ENCODE data around the gene ATAD3B.
"Not testable (repeated sequence)": the region's sequence is repeated elsewhere in the genome, so short reads cannot be mapped to it uniquely, and the experiment has no call there.

The ATAD3B gene

GRCh38 chr1:1517973-1518620, 46.5 kb downstream of the ATAD3B start:
- TF ChIP-seq CTCF (IDR thresholded peaks at IDR 0.05; ENCODE audit: insufficient read depth, low read depth, low read length, missing control alignments): no peak
- DNase-seq (ENCODE audit: low read depth): no peak
- H3K4me3 ChIP-seq (ENCODE audit: low read length): no peak overlapping the region

GRCh38 chr1:1518621-1519007, 47.0 kb downstream of the ATAD3B start:
- not testable (repeated sequence) for DNase-seq (ENCODE audit: low read depth); H3K4me3 ChIP-seq (ENCODE audit: low read length)

DNA sequence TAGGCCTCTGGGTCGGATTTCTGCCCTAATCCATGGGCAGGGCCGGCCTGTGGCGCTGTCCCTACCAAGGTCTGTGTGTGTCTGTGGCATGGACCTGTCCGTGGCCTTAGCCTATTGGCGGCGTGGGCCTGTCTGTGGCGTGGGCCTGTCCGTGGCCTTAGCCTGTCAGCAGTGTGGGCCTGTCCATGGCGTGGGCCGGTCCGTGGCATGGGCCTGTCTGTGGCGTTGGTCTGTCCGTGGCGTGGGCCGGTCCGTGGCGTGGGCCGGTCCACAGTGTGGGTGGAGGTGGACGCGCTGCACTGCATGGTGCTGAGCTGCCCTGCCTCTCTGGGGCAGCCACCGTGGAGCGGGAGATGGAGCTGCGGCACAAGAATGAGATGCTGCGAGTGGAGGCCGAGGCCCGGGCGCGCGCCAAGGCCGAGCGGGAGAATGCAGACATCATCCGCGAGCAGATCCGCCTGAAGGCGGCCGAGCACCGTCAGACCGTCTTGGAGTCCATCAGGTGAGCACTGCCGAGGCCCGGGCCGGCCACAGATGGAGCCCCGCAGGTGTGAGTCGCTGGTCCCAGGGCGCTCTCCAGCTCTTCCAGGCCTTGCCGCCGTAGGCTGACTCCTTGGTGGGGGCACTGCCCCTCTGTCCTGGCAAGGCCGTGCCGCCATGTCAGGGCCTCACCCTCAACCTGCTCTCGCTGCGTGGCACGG, 48.4 kb downstream of the ATAD3B start:
- not testable (repeated sequence) for DNase-seq (ENCODE audit: low read depth); H3K4me3 ChIP-seq (ENCODE audit: low read length)

DNA sequence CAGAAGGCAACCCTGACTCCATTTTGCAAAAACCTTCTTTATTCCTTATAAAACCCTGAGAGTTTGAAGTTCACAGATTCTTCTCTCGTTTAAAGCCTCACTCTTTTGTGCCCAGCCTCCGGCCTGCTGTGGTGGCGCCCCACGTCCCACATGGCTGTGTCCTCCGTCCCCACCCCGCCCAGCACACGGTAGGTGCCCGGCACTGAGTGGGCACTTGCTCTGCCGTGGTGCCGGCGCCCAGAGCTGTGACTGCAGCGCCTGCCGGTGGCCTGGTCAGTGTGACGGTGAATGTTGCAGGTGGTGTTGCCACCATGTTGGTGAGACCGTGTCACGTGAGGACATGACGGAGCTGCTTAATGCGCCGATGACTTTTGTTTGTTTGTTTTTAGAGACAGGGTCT, 49.8 kb downstream of the ATAD3B start:
- no peak for DNase-seq (ENCODE audit: low read depth)
- no peak overlapping the region for H3K4me3 ChIP-seq (ENCODE audit: low read length)
- TF ChIP-seq CTCF (IDR thresholded peaks at IDR 0.05; ENCODE audit: insufficient read depth, low read depth, low read length, missing control alignments): no peak

GRCh38 chr1:1522536-1522935, 51.0 kb downstream of the ATAD3B start:
- not testable (repeated sequence) for DNase-seq (ENCODE audit: low read depth); H3K4me3 ChIP-seq (ENCODE audit: low read length)

- H3K4me3 ChIP-seq (ENCODE audit: low read length); DNase-seq (ENCODE audit: low read depth): not testable (repeated sequence)
These were observed 51.7 kb downstream of the ATAD3B start for GRCh38 chr1:1523226-1523625.

DNA sequence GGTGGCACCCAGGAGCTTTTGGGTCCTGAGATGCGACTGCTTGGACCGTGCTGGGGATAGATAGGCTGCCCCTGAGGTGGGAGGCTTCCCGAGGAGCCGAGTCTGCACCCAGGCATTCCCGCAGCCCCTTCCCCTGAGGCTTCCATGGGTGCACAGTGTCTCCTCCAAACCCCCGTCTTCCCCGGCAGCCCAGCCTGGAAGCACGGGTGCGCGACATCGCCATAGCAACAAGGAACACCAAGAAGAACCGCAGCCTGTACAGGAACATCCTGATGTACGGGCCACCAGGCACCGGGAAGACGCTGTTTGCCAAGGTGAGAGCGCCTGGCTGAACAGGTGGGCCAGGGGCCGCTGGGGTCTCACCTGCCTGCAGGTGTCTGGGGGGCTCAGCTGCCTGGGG, 52.1 kb downstream of the ATAD3B start:
- not testable (repeated sequence) for H3K4me3 ChIP-seq (ENCODE audit: low read length); DNase-seq (ENCODE audit: low read depth)

DNA sequence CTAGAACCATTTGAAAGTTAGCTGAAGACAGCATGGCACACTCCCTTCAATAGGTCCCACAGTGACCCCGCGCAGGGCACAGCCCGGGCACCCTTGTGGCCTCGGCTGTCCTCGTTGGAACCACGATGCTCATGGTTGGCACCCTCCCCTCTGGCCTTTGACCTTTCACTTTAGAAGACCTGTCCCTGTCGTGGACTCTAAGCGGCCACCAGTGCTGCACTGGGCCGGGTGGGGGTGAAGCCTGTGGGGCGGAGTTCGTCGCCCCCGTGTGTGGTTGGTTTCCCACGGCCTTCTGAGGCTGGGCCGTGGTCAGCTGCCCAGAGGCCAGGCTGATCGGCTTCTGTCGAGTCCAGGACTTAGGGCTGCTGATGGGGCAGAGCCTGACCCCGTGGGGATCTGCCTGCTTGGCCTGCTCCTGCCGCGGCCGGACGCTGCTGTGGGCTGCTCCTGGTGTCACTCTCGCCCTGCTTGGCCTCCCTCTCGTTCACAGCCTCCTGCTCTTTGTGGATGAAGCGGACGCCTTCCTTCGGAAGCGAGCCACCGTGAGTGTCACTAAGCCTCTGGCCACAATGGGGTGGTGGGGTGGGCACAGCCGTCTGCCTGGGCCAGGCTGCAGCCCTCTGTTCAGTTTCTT, 53.3 kb downstream of the ATAD3B start:
- not testable (repeated sequence) for DNase-seq (ENCODE audit: low read depth); H3K4me3 ChIP-seq (ENCODE audit: low read length)

- DNase-seq (ENCODE audit: low read depth); H3K4me3 ChIP-seq (ENCODE audit: low read length): not testable (repeated sequence)
These were observed 54.9 kb downstream of the ATAD3B start for GRCh38 chr1:1526476-1526875.

DNA sequence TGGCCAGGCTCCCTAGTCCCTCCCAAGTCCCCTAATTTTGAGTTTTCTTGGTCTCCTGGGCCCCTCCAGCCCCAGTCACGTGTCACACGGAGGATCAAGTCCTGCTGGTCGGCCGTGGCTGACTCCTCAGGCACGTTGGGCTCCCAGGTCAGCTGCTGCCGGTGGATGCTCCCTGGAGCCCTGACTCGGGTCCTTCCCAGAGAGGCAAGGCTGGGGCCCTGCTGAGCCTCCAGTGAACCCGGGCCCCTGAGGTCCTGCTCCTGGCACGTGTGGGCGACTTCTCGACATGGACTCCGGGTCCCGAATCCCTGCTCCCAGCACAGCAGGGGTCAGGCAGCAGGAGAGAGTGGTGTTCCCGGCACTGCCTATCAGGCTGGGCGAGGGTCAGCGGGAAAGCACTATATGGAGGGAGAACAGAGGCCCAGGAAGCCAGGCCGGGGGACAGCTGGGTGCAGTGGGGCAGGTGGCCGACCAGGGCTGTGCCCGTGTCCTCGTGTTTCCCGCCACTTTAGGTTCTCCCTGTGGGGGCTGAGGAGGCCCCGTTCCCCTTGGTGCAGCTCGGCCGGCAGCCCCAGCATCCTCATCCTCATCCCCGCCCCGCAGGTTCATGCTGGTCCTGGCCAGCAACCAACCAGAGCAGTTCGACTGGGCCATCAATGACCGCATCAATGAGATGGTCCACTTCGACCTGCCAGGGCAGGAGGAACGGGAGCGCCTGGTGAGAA, 55.7 kb downstream of the ATAD3B start:
- H3K4me3 ChIP-seq (ENCODE audit: low read length): no peak overlapping the region
- no peak for TF ChIP-seq CTCF (IDR thresholded peaks at IDR 0.05; ENCODE audit: insufficient read depth, low read depth, low read length, missing control alignments)
- no peak for DNase-seq (ENCODE audit: low read depth)
